ENCODE results near the gene LHFPL6. TPM values are rescaled to one million over a fixed set of nuclear protein-coding genes. Genes with fewer than 3 reads are reported as not detected.

LHFPL6 gene
- total and polyA plus RNA-seq, 2 experiments from 2014 or later = 7.8 to 9.5 TPM

DNA sequence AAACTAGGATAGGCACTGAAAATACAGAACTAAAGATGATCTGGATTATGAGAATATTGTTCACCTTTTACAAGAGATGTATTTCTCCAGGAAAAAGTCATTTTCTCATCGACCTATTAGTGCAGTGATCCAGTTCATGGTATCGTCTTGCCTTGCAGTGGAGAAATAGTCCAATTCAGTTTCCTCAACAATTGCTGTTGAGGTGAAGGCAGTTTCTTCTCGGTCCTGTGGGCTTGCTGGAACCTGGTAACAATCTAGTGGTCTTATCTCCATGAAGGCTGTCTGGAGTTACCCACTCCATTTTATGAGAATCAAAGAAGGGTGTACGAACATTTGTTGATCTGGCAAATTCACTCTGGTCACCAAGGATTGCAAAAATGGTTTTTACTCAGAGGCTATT lies 266.8 kb downstream of the LHFPL6 start:
- H3K4me2 ChIP-seq = no peak overlapping the region
- DNase-seq (ENCODE audit: low spot score) (no peak), ATAC-seq (no peak)
- H3K4me1 ChIP-seq (ENCODE audit: insufficient read depth) = peaks cover 3% of the 10 kb centered on the region
- no peak overlapping the region for H3K27ac ChIP-seq (ENCODE audit: low read depth)
- H3K79me2 ChIP-seq (replicated peaks; ENCODE audit: insufficient read depth) = no peaks in the 10 kb centered on the region
- H3F3A ChIP-seq (replicated peaks; ENCODE audit: low read depth) = no peaks in the 10 kb centered on the region
- no peaks in the 10 kb centered on the region for H3K36me3 ChIP-seq (ENCODE audit: insufficient read depth)
- H3K9me2 ChIP-seq (ENCODE audit: insufficient read depth) = no peaks in the 10 kb centered on the region
- peaks cover 4% of the 10 kb centered on the region for H3K27me3 Mint-ChIP-seq (ENCODE audit: insufficient read depth, low read depth, poor library complexity)
- peaks cover 8% of the 10 kb centered on the region; the same call in 2 of the 3 replicates for H3K36me3 Mint-ChIP-seq (ENCODE audit: low read depth)
- H3K9me3 Mint-ChIP-seq = peaks cover 15% of the 10 kb centered on the region
- H3K4me3 ChIP-seq = no peak overlapping the region
- no peaks in the 10 kb centered on the region for H3K27me3 ChIP-seq (ENCODE audit: insufficient read depth)
- TF ChIP-seq EZH2phosphoT487 (IDR thresholded peaks at IDR 0.05; ENCODE audit: unreplicated experiment) = no peak
- H2AFZ ChIP-seq = no peak overlapping the region
- no peak overlapping the region for H3K4me3 Mint-ChIP-seq
- H3K4me1 Mint-ChIP-seq = peaks cover 6% of the 10 kb centered on the region; the same call in 2 of the 3 replicates
- no peaks in the 10 kb centered on the region for H4K20me1 ChIP-seq (replicated peaks; ENCODE audit: insufficient read depth)
- H3K27ac Mint-ChIP-seq = no peak overlapping the region

DNA sequence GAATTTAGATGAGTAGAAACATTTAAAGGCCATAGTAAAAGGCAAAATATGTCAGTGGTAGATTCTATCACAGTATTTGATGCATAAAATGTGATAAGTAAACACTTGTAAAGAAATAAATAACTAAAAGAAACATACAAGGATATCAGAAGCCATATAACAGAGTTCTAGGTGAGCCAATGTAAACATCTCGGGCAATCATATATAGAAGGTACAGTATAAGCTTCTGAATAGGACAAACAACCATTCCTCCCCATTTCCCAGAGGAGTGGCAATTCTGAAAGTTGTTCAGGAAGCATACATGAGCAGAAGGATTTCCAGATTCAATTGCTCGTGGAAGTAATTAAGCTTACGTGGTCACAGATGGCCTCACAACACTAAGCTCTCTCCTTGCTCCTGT lies 267.3 kb downstream of the LHFPL6 start:
- Histone ChIP-seq H4K20me1 (replicated peaks; ENCODE audit: insufficient read depth) (no peaks in the 10 kb centered on the region), H3K9me2 (ENCODE audit: insufficient read depth) (no peaks in the 10 kb centered on the region), H3K79me2 (replicated peaks; ENCODE audit: insufficient read depth) (no peaks in the 10 kb centered on the region), H3K27me3 (ENCODE audit: insufficient read depth) (no peaks in the 10 kb centered on the region), H3K27ac (ENCODE audit: low read depth) (no peak overlapping the region), H3K4me2 (no peak overlapping the region), H3K36me3 (ENCODE audit: insufficient read depth) (no peaks in the 10 kb centered on the region), H3F3A (replicated peaks; ENCODE audit: low read depth) (no peaks in the 10 kb centered on the region), H3K4me1 (ENCODE audit: insufficient read depth) (no peaks in the 10 kb centered on the region; the same call in 1 of the 2 replicates), H2AFZ (no peak overlapping the region), H3K4me3 (no peak overlapping the region)
- no peak for DNase-seq (ENCODE audit: low spot score)
- Mint-ChIP-seq H3K36me3 (ENCODE audit: low read depth) (peaks cover 11% of the 10 kb centered on the region), H3K4me1 (peaks cover 4% of the 10 kb centered on the region; the same call in 1 of the 3 replicates), H3K4me3 (no peak overlapping the region), H3K9me3 (peaks cover 20% of the 10 kb centered on the region), H3K27me3 (ENCODE audit: insufficient read depth, low read depth, poor library complexity) (peaks cover 4% of the 10 kb centered on the region), H3K27ac (no peak overlapping the region)
- ATAC-seq = no peak
- no peak for TF ChIP-seq POLR2AphosphoS5 (IDR thresholded peaks at IDR 0.05; ENCODE audit: low read depth)
- TF ChIP-seq CREB1 (CRISPR knock-in tag; IDR thresholded peaks at IDR 0.05; ENCODE audit: low read depth) = no peak
- TF ChIP-seq, protein P1, sequence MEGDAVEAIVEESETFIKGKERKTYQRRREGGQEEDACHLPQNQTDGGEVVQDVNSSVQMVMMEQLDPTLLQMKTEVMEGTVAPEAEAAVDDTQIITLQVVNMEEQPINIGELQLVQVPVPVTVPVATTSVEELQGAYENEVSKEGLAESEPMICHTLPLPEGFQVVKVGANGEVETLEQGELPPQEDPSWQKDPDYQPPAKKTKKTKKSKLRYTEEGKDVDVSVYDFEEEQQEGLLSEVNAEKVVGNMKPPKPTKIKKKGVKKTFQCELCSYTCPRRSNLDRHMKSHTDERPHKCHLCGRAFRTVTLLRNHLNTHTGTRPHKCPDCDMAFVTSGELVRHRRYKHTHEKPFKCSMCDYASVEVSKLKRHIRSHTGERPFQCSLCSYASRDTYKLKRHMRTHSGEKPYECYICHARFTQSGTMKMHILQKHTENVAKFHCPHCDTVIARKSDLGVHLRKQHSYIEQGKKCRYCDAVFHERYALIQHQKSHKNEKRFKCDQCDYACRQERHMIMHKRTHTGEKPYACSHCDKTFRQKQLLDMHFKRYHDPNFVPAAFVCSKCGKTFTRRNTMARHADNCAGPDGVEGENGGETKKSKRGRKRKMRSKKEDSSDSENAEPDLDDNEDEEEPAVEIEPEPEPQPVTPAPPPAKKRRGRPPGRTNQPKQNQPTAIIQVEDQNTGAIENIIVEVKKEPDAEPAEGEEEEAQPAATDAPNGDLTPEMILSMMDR (conservative IDR thresholded peaks at IDR 0.05; ENCODE audit: low read depth in 2 of 2) = no peak
- no peak for TF ChIP-seq NANOG (IDR thresholded peaks at IDR 0.05; ENCODE audit: borderline replicate concordance)
- TF ChIP-seq, protein P2, sequence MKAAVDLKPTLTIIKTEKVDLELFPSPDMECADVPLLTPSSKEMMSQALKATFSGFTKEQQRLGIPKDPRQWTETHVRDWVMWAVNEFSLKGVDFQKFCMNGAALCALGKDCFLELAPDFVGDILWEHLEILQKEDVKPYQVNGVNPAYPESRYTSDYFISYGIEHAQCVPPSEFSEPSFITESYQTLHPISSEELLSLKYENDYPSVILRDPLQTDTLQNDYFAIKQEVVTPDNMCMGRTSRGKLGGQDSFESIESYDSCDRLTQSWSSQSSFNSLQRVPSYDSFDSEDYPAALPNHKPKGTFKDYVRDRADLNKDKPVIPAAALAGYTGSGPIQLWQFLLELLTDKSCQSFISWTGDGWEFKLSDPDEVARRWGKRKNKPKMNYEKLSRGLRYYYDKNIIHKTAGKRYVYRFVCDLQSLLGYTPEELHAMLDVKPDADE (IDR thresholded peaks at IDR 0.05) = no peak
- no peak for TF ChIP-seq STAT1 (IDR thresholded peaks at IDR 0.05; ENCODE audit: unreplicated experiment)

DNA sequence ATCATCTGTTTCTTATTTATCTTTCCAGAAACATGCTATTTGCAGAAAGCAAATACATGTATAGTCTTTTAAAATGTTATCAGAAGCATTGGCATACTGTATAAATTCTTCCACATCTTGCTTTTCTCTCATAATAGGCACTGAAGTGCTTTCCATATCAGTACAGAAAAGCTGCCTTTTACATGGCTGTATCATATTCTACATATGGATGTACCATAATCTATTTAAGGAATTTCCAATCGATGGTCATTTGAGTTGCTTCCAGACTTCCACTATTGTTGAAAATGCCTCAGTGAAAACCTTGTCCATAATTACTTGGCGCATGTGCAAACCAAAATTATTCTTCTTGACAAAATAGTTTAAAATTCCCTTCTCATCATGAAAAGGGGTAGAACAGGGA lies 272.5 kb downstream of the LHFPL6 start:
- Histone ChIP-seq H3K27me3 (ENCODE audit: insufficient read depth) (no peaks in the 10 kb centered on the region), H3K36me3 (ENCODE audit: insufficient read depth) (no peaks in the 10 kb centered on the region), H3F3A (replicated peaks; ENCODE audit: low read depth) (no peaks in the 10 kb centered on the region), H3K4me2 (no peak overlapping the region), H3K4me1 (ENCODE audit: insufficient read depth) (peaks cover 15% of the 10 kb centered on the region), H3K9me2 (ENCODE audit: insufficient read depth) (peaks cover 7% of the 10 kb centered on the region; the same call in 1 of the 2 replicates), H3K4me3 (no peak overlapping the region), H2AFZ (no peak overlapping the region), H3K79me2 (replicated peaks; ENCODE audit: insufficient read depth) (no peaks in the 10 kb centered on the region), H3K27ac (ENCODE audit: low read depth) (no peak overlapping the region), H4K20me1 (replicated peaks; ENCODE audit: insufficient read depth) (no peaks in the 10 kb centered on the region)
- DNase-seq (ENCODE audit: low spot score) = no peak
- no peak overlapping the region for H3K27ac Mint-ChIP-seq
- no peak overlapping the region for H3K4me3 Mint-ChIP-seq
- peaks cover 17% of the 10 kb centered on the region for H3K4me1 Mint-ChIP-seq
- peaks cover 20% of the 10 kb centered on the region for H3K36me3 Mint-ChIP-seq (ENCODE audit: low read depth)
- H3K9me3 Mint-ChIP-seq = peaks cover 29% of the 10 kb centered on the region
- H3K27me3 Mint-ChIP-seq (ENCODE audit: insufficient read depth, low read depth, poor library complexity) = peaks cover 6% of the 10 kb centered on the region
- no peak for ATAC-seq
- TF ChIP-seq JUNB (IDR thresholded peaks at IDR 0.05; ENCODE audit: unreplicated experiment) (no peak), ZNF114 (CRISPR knock-in tag; IDR thresholded peaks at IDR 0.05) (no peak), ZNF331 (CRISPR knock-in tag; IDR thresholded peaks at IDR 0.05; ENCODE audit: low read depth) (no peak), POLR2AphosphoS5 (IDR thresholded peaks at IDR 0.05; ENCODE audit: low read depth) (no peak), EZH2 (IDR thresholded peaks at IDR 0.05; ENCODE audit: low read depth, unreplicated experiment) (no peak)
- TF ChIP-seq, protein P1 (conservative IDR thresholded peaks at IDR 0.05; ENCODE audit: low read depth in 2 of 2) = no peak
- TF ChIP-seq, protein P2 (IDR thresholded peaks at IDR 0.05) = no peak

All from GM23338 (cell line).